NCI-H226 (cell line): Measurements from ENCODE around the gene BICRA.

Experiments
- DNase-seq: peaks from one replicate; pipeline ENCODE4 v3.0.0-alpha.2; 2015

The BICRA gene

GRCh38 chr19:47752440-47753211 lies 143.7 kb downstream of the BICRA start:
- DNase-seq, result no peak
